Measurements from ENCODE around the gene KRTAP13-2. TPM values are rescaled to one million over a fixed set of nuclear protein-coding genes. Genes with fewer than 3 reads are reported as not detected.

The KRTAP13-2 gene
- total RNA-seq, 1 experiment from 2014 or later, result not detected

GRCh38 chr21:30326390-30326789, 45.7 kb downstream of the KRTAP13-2 start:
- H3K27ac Mint-ChIP-seq (ENCODE audit: unreplicated experiment), result no peak overlapping the region
- BruUV-seq (replicated peaks), result no TSS peak
- H3K36me3 Mint-ChIP-seq (ENCODE audit: insufficient read depth, unreplicated experiment), result no peaks in the 10 kb centered on the region
- no peak for TF ChIP-seq CTCF (IDR thresholded peaks at IDR 0.05; ENCODE audit: unreplicated experiment)
- intact Hi-C loops (cut with micrococcal nuclease; ENCODE audit: unreplicated experiment), result no loop called here
- no peaks in the 10 kb centered on the region for H3K4me1 Mint-ChIP-seq (ENCODE audit: low read depth, unreplicated experiment)
- H3K9me3 Mint-ChIP-seq (ENCODE audit: low read depth, unreplicated experiment), result no peaks in the 10 kb centered on the region
- CTCF ChIA-PET, result no interaction called here
- no peak overlapping the region for H3K4me3 Mint-ChIP-seq (ENCODE audit: low read depth, unreplicated experiment)
- DNase-seq, result no peak
- no peaks in the 10 kb centered on the region for H3K27me3 Mint-ChIP-seq (ENCODE audit: unreplicated experiment)

Small RNA genes within 50 kb of the gene (microRNA-seq; reads per million reads assigned to microRNA genes)
- gene MIR4327, result not detected

Other genes with a start within 250 kb of the KRTAP13-2 start
- gene CLDN17, start 205.5 kb downstream of the KRTAP13-2 start, total RNA-seq (2022), result not detected in 2 replicates
- gene CLDN8, start 156.2 kb downstream of the KRTAP13-2 start, total RNA-seq (2022), result 0.24 and 0.45 TPM in 2 replicates
- gene KRTAP24-1, start 89.3 kb downstream of the KRTAP13-2 start, total RNA-seq (2022), result not detected in 2 replicates
- not detected in 2 replicates for gene KRTAP25-1, start 82.8 kb downstream of the KRTAP13-2 start, total RNA-seq (2022)
- gene KRTAP26-1, start 52.0 kb downstream of the KRTAP13-2 start, total RNA-seq (2022), result not detected in 2 replicates
- not detected in 2 replicates for gene KRTAP27-1, start 34.6 kb downstream of the KRTAP13-2 start, total RNA-seq (2022)
- gene KRTAP23-1, start 23.7 kb downstream of the KRTAP13-2 start, total RNA-seq (2022), result not detected in 2 replicates
- gene KRTAP13-1, start 23.8 kb upstream of the KRTAP13-2 start, total RNA-seq (2022), result not detected in 2 replicates
- not detected in 2 replicates for gene KRTAP13-3, start 53.7 kb upstream of the KRTAP13-2 start, total RNA-seq (2022)
- not detected in 2 replicates for gene KRTAP13-4, start 57.9 kb upstream of the KRTAP13-2 start, total RNA-seq (2022)
- not detected in 2 replicates for gene KRTAP15-1, start 68.0 kb upstream of the KRTAP13-2 start, total RNA-seq (2022)
- gene KRTAP19-1, start 108.1 kb upstream of the KRTAP13-2 start, total RNA-seq (2022), result not detected in 2 replicates
- not detected in 2 replicates for gene KRTAP19-2, start 115.2 kb upstream of the KRTAP13-2 start, total RNA-seq (2022)
- gene KRTAP19-3, start 119.7 kb upstream of the KRTAP13-2 start, total RNA-seq (2022), result not detected in 2 replicates
- gene KRTAP19-4, start 124.9 kb upstream of the KRTAP13-2 start, total RNA-seq (2022), result not detected in 2 replicates
- gene KRTAP19-5, start 129.9 kb upstream of the KRTAP13-2 start, total RNA-seq (2022), result not detected in 2 replicates
- not detected in 2 replicates for gene KRTAP19-6, start 169.6 kb upstream of the KRTAP13-2 start, total RNA-seq (2022)
- gene KRTAP19-7, start 189.0 kb upstream of the KRTAP13-2 start, total RNA-seq (2022), result not detected in 2 replicates
- gene KRTAP22-2, start 218.1 kb upstream of the KRTAP13-2 start, total RNA-seq (2022), result not detected in 2 replicates
- gene KRTAP6-3, start 220.2 kb upstream of the KRTAP13-2 start, total RNA-seq (2022), result not detected in 2 replicates
- gene KRTAP6-2, start 226.6 kb upstream of the KRTAP13-2 start, total RNA-seq (2022), result not detected in 2 replicates
- gene KRTAP22-1, start 228.8 kb upstream of the KRTAP13-2 start, total RNA-seq (2022), result not detected in 2 replicates
- not detected in 2 replicates for gene KRTAP6-1, start 241.7 kb upstream of the KRTAP13-2 start, total RNA-seq (2022)
- gene KRTAP20-1, start 244.2 kb upstream of the KRTAP13-2 start, total RNA-seq (2022), result not detected in 2 replicates
- not detected in 2 replicates for gene KRTAP20-4, start 248.4 kb upstream of the KRTAP13-2 start, total RNA-seq (2022)